NCI-H748 (cell line): Measurements from ENCODE around the gene STXBP5L.
"Not testable (repeated sequence)": the region's sequence is repeated elsewhere in the genome, so short reads cannot be mapped to it uniquely, and the experiment has no call there.

Experiments
- DNase-seq: peaks from one replicate; lab custom pipeline; 2025; ENCODE audit not compliant: unreplicated experiment; lab: John Stamatoyannopoulos, UW

STXBP5L gene

DNA sequence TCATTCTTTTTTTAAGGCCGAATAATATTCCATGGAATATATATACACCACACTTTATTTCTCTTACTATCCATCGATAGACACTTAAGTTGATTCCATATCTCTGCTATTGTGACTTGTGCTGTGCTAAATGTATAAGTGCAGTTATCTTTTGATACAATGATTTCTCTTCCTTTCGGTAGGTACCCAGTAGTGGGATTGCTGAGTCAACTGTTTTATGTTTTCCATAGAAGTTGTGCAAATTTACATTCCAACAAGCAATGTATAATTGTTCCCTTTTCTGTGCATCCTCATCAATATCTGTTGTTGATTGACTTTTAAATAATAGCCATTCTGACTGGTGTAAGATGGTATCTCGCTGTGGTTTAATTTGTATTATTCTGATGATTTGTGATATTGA, 81.0 kb downstream of the STXBP5L start:
- DNase-seq = no peak

GRCh38 chr3:121018917-121019321, 110.9 kb downstream of the STXBP5L start:
- no peak for DNase-seq

DNA sequence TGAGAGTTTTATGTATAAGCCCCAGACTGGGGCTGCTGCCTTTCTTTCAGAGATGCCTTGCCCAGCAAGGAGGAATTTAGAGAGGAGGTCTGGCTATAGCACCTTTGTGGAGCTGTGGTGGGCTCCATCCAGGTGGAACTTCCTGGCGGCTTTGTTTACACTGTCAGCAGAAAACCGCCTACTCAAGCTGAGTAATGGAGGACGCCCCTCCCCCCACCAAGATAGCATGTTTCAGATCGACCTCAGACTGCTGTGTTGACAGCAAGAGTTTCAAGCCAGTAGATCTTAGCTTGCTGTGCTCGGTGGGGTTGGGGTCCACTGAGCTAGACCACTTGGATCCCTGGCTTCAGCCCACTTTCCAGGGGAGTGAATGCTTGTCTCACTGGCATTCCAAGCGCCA, 155.6 kb downstream of the STXBP5L start:
- DNase-seq = no peak

DNA sequence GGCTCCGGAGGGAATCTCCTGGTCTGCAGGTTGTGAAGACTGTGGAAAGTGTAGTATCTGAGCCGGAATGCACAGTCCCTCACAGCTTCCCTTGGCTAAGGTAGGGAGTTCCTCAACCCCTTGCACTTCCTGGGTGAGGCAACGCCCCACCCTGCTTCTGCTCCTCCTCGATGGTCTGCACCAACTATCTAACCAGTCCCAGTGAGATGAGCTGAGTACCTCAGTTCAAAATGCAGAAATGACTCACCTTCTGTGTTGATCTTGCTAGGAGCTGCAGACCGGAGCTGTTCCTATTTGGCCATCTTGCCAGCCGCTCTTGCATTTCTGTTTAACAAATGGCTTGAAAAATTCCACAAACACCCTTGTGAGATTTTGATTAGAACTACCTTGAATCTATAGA, 156.1 kb downstream of the STXBP5L start:
- no peak for DNase-seq

DNA sequence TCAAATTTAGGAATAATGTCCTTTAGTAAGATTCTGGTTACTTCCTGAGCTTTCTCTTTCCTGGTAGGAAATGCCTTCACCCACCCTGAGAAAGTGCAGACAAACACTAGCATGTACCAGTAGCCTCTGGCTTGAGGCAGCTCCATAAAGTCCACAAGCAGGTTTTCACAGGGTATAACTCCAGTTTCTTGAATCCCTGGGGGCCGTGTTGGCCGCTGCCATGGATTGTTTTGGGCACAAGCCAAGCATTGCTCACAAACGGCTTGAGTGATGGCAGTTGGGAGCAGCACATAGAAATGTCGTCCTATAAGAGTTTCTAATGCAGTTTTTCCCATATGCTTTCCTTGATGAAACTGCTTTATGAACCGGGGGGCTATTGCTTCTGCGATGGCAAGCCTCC, 164.1 kb downstream of the STXBP5L start:
- no peak for DNase-seq

DNA sequence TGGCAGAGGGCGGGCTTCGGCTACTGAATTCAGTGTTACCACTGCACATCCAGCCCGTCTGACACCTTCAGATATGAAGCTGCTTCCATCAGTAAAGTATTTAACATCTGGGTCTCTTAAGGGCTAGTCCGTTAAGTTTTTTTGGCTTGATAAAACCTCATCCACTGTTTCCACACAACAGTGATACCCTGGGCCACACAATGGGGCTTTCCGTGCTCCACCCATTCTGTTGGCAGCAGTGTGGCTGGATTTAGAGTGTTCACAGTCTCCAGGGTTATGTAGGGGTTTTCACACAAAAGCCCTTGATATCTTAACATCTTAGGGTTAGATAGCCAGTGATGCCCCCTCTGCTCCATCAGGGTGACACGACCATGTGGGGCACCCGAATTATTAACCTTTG, 165.0 kb downstream of the STXBP5L start:
- DNase-seq = no peak

GRCh38 chr3:121075191-121075590, 167.2 kb downstream of the STXBP5L start:
- no peak for DNase-seq

DNA sequence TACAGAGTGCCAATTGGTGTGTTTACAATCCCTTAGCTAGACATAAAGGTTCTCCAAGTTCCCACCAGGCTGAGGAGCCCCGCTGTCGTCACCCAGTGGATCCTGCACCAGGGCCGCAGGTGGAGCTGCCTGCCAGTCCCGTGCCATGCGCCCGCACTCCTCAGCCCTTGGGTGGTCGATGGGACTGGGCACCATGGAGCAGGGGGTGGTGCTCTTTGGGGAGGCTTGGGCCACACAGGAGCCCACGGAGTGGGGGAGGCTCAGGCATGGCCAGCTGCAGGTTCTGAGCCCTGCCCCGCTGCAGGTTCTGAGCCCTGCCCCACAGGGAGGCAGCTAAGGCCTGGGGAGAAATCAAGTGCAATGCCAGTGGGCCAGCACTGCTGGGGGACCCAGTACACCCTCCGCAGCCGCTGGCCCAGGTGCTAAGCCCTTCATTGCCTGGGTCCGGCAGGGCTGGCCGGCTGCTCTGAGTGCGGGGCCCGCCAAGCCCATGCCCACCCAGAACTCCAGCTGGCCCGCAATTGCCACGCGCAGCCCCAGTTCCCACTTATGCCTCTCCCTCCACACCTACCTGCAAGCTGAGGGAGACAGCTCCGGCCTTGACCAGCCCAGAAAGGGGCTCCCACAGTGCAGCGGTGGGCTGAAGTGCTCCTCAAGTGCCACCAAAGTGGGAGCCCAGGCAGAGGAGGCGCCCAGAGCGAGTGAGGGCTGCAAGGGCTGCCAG, 170.5 kb downstream of the STXBP5L start:
- DNase-seq = not testable (repeated sequence)

GRCh38 chr3:121096953-121097352, 188.9 kb downstream of the STXBP5L start:
- DNase-seq = no peak

DNA sequence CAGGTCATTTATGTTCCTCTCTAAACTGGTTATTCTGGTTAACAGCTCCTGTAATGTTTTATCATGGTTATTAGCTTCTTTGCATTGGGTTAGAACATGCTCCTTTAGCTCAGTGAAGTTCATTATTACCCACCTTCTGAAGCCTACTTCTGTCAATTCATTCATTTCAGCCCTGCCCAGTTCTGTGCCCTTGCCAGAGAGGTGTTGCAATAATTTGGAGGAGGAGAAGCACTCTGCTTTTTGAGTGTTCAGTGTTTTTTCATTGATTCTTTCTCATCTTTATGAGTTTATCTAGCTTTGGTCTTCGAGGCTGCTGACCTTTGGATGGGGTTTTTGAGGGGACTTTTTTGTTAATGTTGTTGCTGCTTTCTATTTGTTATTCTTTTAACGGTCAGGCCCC, 203.1 kb downstream of the STXBP5L start:
- DNase-seq = not testable (repeated sequence)

DNA sequence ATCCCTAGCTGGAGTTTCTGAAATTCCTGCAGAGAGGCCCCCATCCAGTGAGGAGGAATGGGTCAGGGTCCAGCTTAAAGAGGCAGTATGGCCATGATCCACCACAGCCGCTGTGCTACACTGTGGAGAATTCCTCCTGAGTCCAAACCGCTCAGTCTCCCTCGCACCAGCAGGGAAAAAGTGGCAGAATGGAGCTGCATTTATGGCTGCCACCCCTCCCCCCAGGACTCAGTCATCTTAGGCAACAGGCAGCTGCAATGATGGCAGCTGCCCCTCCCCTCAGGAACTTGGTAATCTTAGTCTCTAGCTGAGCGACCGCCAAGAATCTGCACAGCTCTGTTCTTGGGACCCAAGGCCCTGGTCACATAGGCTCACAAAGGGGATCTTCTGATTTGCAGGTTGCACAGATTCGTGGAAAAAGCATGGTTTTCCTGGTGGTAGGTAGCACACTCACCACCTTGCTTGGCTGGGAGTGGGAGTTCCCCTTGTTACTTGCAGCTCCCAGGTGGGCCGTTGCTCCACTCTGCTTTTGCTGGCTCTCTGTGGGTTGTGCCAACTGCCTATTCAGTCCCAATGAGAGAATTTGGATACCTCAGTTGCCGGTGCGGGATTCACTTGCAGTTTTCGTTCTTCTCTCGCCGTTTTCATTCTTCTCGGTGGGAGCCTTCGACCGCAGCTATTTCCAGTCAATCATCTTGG, 204.1 kb downstream of the STXBP5L start:
- no peak for DNase-seq

DNA sequence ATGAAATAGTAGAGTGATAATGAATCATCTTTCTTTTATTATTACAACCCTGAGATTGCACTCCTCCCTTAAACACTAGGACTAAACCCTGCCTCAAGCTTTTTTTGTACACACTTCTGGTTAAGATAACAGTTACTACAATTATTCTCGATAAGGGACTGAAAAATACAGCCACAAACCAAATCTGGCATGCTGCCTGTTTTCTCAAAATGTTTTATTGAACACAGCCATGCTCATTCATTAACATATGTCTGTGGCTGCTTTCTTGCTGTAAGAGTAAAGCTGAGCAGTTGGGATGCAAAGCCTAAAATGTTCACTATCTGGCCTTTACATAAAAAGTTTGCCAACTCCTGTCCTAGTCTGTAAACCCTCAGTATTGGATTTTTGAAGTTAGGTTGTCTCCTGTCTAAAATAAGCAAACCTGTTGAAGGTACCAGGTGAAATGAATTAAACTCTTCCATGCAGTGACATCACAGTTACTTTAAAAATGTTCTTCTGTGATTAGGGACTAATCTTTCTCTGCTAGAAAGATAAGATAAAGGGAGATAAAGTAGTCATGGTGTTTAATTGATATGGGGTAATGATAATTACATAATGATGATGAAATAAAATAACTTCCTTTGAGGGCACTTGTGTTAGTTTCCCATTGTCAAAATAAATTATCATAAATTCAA, 218.2 kb downstream of the STXBP5L start:
- no peak for DNase-seq

- DNase-seq = no peak
Observed at GRCh38 chr3:121126707-121127035, 218.7 kb downstream of the STXBP5L start.

GRCh38 chr3:121152573-121152972, 244.6 kb downstream of the STXBP5L start:
- DNase-seq = peak; percentile 7

DNA sequence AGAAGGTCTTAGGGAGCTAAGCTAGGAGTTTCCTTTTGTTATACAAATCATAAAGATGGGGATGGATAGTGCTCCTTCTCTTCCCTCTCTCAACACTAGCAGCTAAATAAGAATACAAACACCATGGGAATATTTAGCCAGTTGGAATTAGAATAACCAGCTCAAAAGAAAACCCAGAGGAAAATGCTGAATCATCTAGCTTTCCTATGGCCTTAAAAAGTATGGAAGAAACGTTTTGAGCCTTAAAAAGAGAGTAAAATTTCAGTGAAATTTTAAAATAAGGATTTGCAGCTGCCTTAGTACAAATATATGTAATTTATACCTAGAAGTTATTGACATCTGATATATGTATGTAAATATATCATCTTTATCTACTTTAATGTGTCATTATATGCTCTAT, 245.8 kb downstream of the STXBP5L start:
- no peak for DNase-seq

GRCh38 chr3:121155028-121155427, 247.0 kb downstream of the STXBP5L start:
- DNase-seq = no peak

DNA sequence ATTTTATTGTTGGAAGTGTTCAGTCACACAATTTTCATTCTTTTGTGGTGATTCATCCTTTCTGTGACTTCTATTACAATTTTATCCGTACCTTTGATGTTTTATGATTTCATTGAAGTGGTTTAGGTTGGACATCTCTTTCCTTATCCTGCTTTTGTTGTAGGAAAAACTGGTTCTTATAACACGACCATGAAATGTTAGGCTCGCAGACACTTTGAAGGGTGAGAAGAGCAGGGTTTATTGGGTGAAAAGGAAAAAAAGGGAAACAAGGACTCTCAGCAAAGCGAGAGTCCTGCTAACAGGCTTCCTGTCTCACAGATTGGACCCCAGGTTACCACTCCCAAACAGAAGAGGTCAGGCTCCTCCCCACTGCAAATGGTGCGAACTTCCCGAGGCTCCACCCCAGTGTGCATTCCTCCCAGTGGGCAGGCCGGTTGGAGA, 257.4 kb downstream of the STXBP5L start:
- no peak for DNase-seq

- DNase-seq = no peak
Observed at GRCh38 chr3:121167374-121168139, 259.6 kb downstream of the STXBP5L start.

- no peak for DNase-seq
Observed at GRCh38 chr3:121175083-121175482, 267.1 kb downstream of the STXBP5L start.

DNA sequence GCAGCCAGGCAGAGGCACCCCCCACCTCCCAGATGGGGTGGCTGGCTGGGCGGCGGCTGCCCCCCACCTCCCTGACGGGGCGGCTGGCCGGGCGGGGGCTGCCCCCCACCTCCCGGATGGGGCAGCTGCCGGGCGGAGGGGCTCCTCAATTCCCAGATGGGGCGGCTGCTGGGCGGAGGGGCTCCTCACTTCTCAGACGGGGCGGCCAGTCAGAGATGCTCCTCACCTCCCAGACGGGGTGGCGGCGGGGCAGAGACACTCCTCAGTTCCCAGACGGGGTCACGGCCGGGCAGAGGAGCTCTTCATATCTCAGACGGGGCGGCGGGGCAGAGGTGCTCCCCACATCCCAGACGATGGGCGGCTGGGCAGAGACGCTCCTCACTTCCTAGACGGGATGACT, 282.6 kb downstream of the STXBP5L start:
- not testable (repeated sequence) for DNase-seq

GRCh38 chr3:121202573-121202972, 294.6 kb downstream of the STXBP5L start:
- no peak for DNase-seq
